GM21723 (cell line): Measurements from ENCODE around the gene MED19.
"Not testable (repeated sequence)": the region's sequence is repeated elsewhere in the genome, so short reads cannot be mapped to it uniquely, and the experiment has no call there.

Experiments used
- ATAC-seq: cut with Tn5 transposase; IDR thresholded peaks from one replicate; pipeline ENCODE4 v1.9.1; 2021; ENCODE audit warnings: mild to moderate bottlenecking, moderate library complexity; ENCODE audit not compliant: unreplicated experiment

MED19 gene

GRCh38 chr11:57705432-57705831, 6.6 kb downstream of the MED19 start:
- ATAC-seq, result not testable (repeated sequence)

- ATAC-seq, result no peak
Observed at GRCh38 chr11:57704932-57705331, 7.1 kb downstream of the MED19 start.

- ATAC-seq, result no peak
Observed at GRCh38 chr11:57703341-57703740, 8.7 kb downstream of the MED19 start.

GRCh38 chr11:57700425-57700824, 11.6 kb downstream of the MED19 start:
- ATAC-seq, result no peak

GRCh38 chr11:57699813-57700212, 12.2 kb downstream of the MED19 start:
- ATAC-seq, result no peak

GRCh38 chr11:57698843-57699365, 13.1 kb downstream of the MED19 start:
- no peak for ATAC-seq

GRCh38 chr11:57690474-57690873, 21.5 kb downstream of the MED19 start:
- not testable (repeated sequence) for ATAC-seq

GRCh38 chr11:57681168-57681567, 30.8 kb downstream of the MED19 start:
- no peak for ATAC-seq

GRCh38 chr11:57680552-57680874, 31.5 kb downstream of the MED19 start:
- ATAC-seq, result no peak

GRCh38 chr11:57679396-57679795, 32.6 kb downstream of the MED19 start:
- no peak for ATAC-seq

- ATAC-seq, result no peak
Observed at GRCh38 chr11:57675176-57675941, 36.7 kb downstream of the MED19 start.

GRCh38 chr11:57674251-57674650, 37.8 kb downstream of the MED19 start:
- no peak for ATAC-seq

- peak; percentile 13 for ATAC-seq
Observed at GRCh38 chr11:57668434-57668782, 43.6 kb downstream of the MED19 start.

- peak; percentile 84 for ATAC-seq
Observed at GRCh38 chr11:57667736-57668433, 44.1 kb downstream of the MED19 start, which contains the start of gene ZDHHC5. ZDHHC5 (plus strand) TSS chr11:57668114; CDS start chr11:57673091, 4,977 bp downstream.

- ATAC-seq, result peak; percentile 69
Observed at GRCh38 chr11:57667117-57667735, 44.8 kb downstream of the MED19 start.

- ATAC-seq, result no peak
Observed at GRCh38 chr11:57663975-57664374, 48.0 kb downstream of the MED19 start.

- ATAC-seq, result no peak
Observed at GRCh38 chr11:57662893-57663292, 49.1 kb downstream of the MED19 start.

GRCh38 chr11:57659669-57660068, 52.3 kb downstream of the MED19 start:
- no peak for ATAC-seq

GRCh38 chr11:57658023-57658361, 54.0 kb downstream of the MED19 start:
- ATAC-seq, result no peak

- peak; percentile 98 for ATAC-seq
Observed at GRCh38 chr11:57657194-57658022, 54.6 kb downstream of the MED19 start, which contains the start of gene CLP1. CLP1 (plus strand) TSS chr11:57657762; CDS start chr11:57659477, 1,715 bp downstream.

- ATAC-seq, result no peak
Observed at GRCh38 chr11:57656885-57657193, 55.2 kb downstream of the MED19 start.
